T-cell (primary cell): ENCODE results near the gene SP7. TPM values are rescaled to one million over a fixed set of nuclear protein-coding genes. Genes with fewer than 3 reads are reported as not detected.

Experiments
- ATAC-seq, 4 experiments: fragments of 200-7000 bp in 3 of 4; fragments of 150-1000 bp in 1 of 4; cut with Tn5 transposase; replicated peaks in 1 of 4; 1 replicate in 3 of 4; 2 replicates in 1 of 4; pipeline ENCODE4 v1.10.0; 2021; ENCODE audit warnings: moderate library complexity in 3 of 4, mild to moderate bottlenecking in 2 of 4, moderate number of reproducible peaks in 1 of 4
- CTCF ChIA-PET, 2 donors: fragments of 300-600 bp; sonication (Branson Sonifier 250); formaldehyde crosslinking; loops; one replicate each; lab custom pipeline; 2022; ENCODE audit warnings: antibody characterized with exemption in 2 of 2; lab: Charles Lee
- POLR2A ChIA-PET, 2 donors: fragments of 300-600 bp; sonication (Branson Sonifier 250); formaldehyde crosslinking; loops; one replicate each; lab custom pipeline; 2022; ENCODE audit warnings: antibody characterized with exemption in 2 of 2; lab: Charles Lee
- DNase-seq, 35 experiments: peaks; one replicate each; pipeline versions ENCODE4 v3.0.0 to v3.0.0-alpha.2; 2013 to 2023
- H3K27ac ChIP-seq: one replicate; pipeline ENCODE4 v1.5.1; 2013; ENCODE audit warnings: low read length
- H3K27me3 ChIP-seq, 2 experiments: replicated peaks in 1 of 2; 1 replicate in 1 of 2; 2 replicates in 1 of 2; pipeline versions ENCODE4 v1.6.1 to v1.7.0; 2013; ENCODE audit warnings: low read length in 1 of 2, mixed read lengths in 1 of 2; ENCODE audit not compliant: control insufficient read depth in 2 of 2, insufficient read depth in 2 of 2; ENCODE audit errors: extremely low read depth in 1 of 2
- H3K36me3 ChIP-seq, 2 donors: 1 replicate in 1 of 2; 2 replicates in 1 of 2; pipeline versions ENCODE4 v1.6.1 to v1.7.0; 2013; ENCODE audit warnings: low read length in 1 of 2; ENCODE audit not compliant: control insufficient read depth in 2 of 2, insufficient read depth in 1 of 2; ENCODE audit errors: extremely low read depth in 1 of 2
- H3K4me1 ChIP-seq, 2 experiments: 1 replicate in 1 of 2; 2 replicates in 1 of 2; pipeline versions ENCODE4 v1.6.1 to v1.7.0; 2013; ENCODE audit warnings: low read length in 2 of 2, mixed read lengths in 1 of 2; ENCODE audit not compliant: insufficient read depth in 2 of 2, control insufficient read depth in 1 of 2; ENCODE audit errors: extremely low read depth in 1 of 2
- H3K4me3 ChIP-seq, 2 donors: 1 replicate in 1 of 2; 2 replicates in 1 of 2; pipeline versions ENCODE4 v1.5.1 to v1.7.0; 2013; ENCODE audit warnings: mild to moderate bottlenecking in 2 of 2, low read length in 1 of 2, moderate library complexity in 1 of 2; ENCODE audit not compliant: control insufficient read depth in 1 of 2; ENCODE audit errors: extremely low read depth in 1 of 2
- H3K9me3 ChIP-seq: 2 replicates; pipeline ENCODE4 v1.7.0; 2013
- H3K27ac Mint-ChIP-seq, 2 donors: one replicate each; pipeline ENCODE4 v1.8.0; 2020 to 2021; ENCODE audit warnings: mild to moderate bottlenecking in 2 of 2, mixed read lengths in 2 of 2
- H3K27me3 Mint-ChIP-seq, 2 donors: one replicate each; pipeline ENCODE4 v1.8.0; 2021 to 2022; ENCODE audit warnings: mixed read lengths in 2 of 2
- H3K36me3 Mint-ChIP-seq: one replicate; pipeline ENCODE4 v1.8.0; 2021; ENCODE audit warnings: mixed read lengths
- H3K4me1 Mint-ChIP-seq, 3 donors: one replicate each; pipeline ENCODE4 v1.8.0; 2020 to 2022; ENCODE audit warnings: mixed read lengths in 3 of 3, mild to moderate bottlenecking in 1 of 3
- H3K4me3 Mint-ChIP-seq, 3 donors: one replicate each; pipeline ENCODE4 v1.8.0; 2020 to 2022; ENCODE audit warnings: mild to moderate bottlenecking in 3 of 3, mixed read lengths in 3 of 3, moderate library complexity in 3 of 3
- H3K9me3 Mint-ChIP-seq, 3 donors: one replicate each; pipeline ENCODE4 v1.8.0; 2020 to 2022; ENCODE audit warnings: mixed read lengths in 3 of 3
- WGBS: methylation state at CpG from one replicate; pipeline ENCODE4 v1.1.5; 2013; ENCODE audit warnings: missing lambda C conversion rate; ENCODE audit not compliant: insufficient coverage; 5-methylcytosine and 5-hydroxymethylcytosine counted together
- total RNA-seq, 35 experiments: library from RNA in 6 of 35; stranded (reverse) in 6 of 35; fragments of 120-200 nt in 1 of 35; gene quantifications; one replicate each; pipeline versions ENCODE4 v1.2.1 to v1.2.4 and lab custom pipeline; 2013 to 2026

Gene SP7
- total RNA-seq, 5 donors from 2014 or later (not counting 1 experiment from before 2014, with no cell fraction given), result 0.12 TPM; not detected in 4

GRCh38 chr12:53352331-53353256, 16.4 kb upstream of the SP7 start:
- ChIA-PET POLR2A (interaction anchor here (0.5 to 1.0 kb wide), 3 partner anchors 31 to 159 kb away, joined by 3 to 4 read pairs (median 3); no protein-coding TSS in a partner anchor), CTCF (interaction anchor here (0.5 to 3.6 kb wide), 35 partner anchors 8 to 298 kb away, joined by 3 to 54 read pairs (median 4); partner anchors contain the start of genes SP1 (in 2 of the 2), AAAS (in 1 of the 2), NPFF (in 1 of the 2) and PFDN5 (in 1 of the 2))
- Histone ChIP-seq H3K27me3 (no peaks in the 10 kb centered on the region), H3K27ac (no peak overlapping the region), H3K4me3 (no peak overlapping the region), H3K4me1 (peaks cover 0 to 6% of the 10 kb centered on the region in 2 experiments), H3K36me3 (no peaks in the 10 kb centered on the region), H3K9me3 (no peaks in the 10 kb centered on the region)
- peak; percentile 60 to 95 (median 78) for DNase-seq
- Mint-ChIP-seq H3K9me3 (no peaks in the 10 kb centered on the region), H3K4me1 (peaks cover 6 to 7% (median 6%) of the 10 kb centered on the region in 3 donors), H3K27me3 (no peaks in the 10 kb centered on the region), H3K36me3 (no peaks in the 10 kb centered on the region), H3K4me3 (no peak overlapping the region), H3K27ac (peak overlapping the region in 1 of 2 donors; percentile 47)
- peak; percentile 95 to 99 (median 98) for ATAC-seq
- WGBS, result 74% methylated on average over 14 of the region's 21 CpGs

GRCh38 chr12:53347905-53348304, 11.8 kb upstream of the SP7 start:
- H3K27me3 ChIP-seq, result no peaks in the 10 kb centered on the region
- no CpG with 5 or more reads among the region's 4 CpGs for WGBS
- H3K27ac Mint-ChIP-seq, result no peak overlapping the region
- no peak overlapping the region for H3K4me3 Mint-ChIP-seq
- peaks cover 25 to 27% (median 26%) of the 10 kb centered on the region in 3 donors for H3K4me1 Mint-ChIP-seq
- H3K36me3 ChIP-seq, result no peaks in the 10 kb centered on the region
- H3K9me3 ChIP-seq, result no peaks in the 10 kb centered on the region
- ChIA-PET POLR2A (interaction anchor here in 1 of 2 donors (0.6 to 0.7 kb wide), 3 partner anchors 87 to 266 kb away, joined by 3 to 4 read pairs (median 4); no protein-coding TSS in a partner anchor), CTCF (interaction anchor here (0.5 to 1.2 kb wide), 5 partner anchors 19 to 139 kb away, joined by 3 to 5 read pairs (median 3); partner anchors contain the start of gene AAAS (in 1 of the 2))
- H3K36me3 Mint-ChIP-seq, result no peaks in the 10 kb centered on the region
- DNase-seq (no peak), ATAC-seq (no peak)
- no peaks in the 10 kb centered on the region for H3K27me3 Mint-ChIP-seq
- no peaks in the 10 kb centered on the region for H3K9me3 Mint-ChIP-seq
- no peak overlapping the region for H3K4me3 ChIP-seq
- H3K27ac ChIP-seq, result no peak overlapping the region
- peaks cover 6 to 22% of the 10 kb centered on the region in 2 experiments for H3K4me1 ChIP-seq

- no peak for DNase-seq
- Mint-ChIP-seq H3K27ac (no peak overlapping the region), H3K4me1 (peaks cover 19 to 21% (median 20%) of the 10 kb centered on the region in 3 donors), H3K36me3 (no peaks in the 10 kb centered on the region), H3K9me3 (no peaks in the 10 kb centered on the region), H3K4me3 (no peak overlapping the region), H3K27me3 (peaks cover 0 to 3% of the 10 kb centered on the region in 2 donors)
- CTCF ChIA-PET, result interaction anchor here in 1 of 2 donors (2.5 kb wide), 1 partner anchor 23 kb away, joined by 26 read pairs; no protein-coding TSS in a partner anchor
- WGBS, result 100% methylated on average over 1 of the region's 1 CpG
- H3K4me1 ChIP-seq, result peaks cover 6 to 15% of the 10 kb centered on the region in 2 experiments
- no peaks in the 10 kb centered on the region for H3K27me3 ChIP-seq
- H3K27ac ChIP-seq, result no peak overlapping the region
- no peaks in the 10 kb centered on the region for H3K36me3 ChIP-seq
- ATAC-seq, result no peak
- POLR2A ChIA-PET, result no interaction called here
- no peaks in the 10 kb centered on the region for H3K9me3 ChIP-seq
- H3K4me3 ChIP-seq, result no peak overlapping the region
Measured at GRCh38 chr12:53346491-53346890, 10.3 kb upstream of the SP7 start.

GRCh38 chr12:53345486-53346188, 9.5 kb upstream of the SP7 start:
- Histone ChIP-seq H3K27ac (peak overlapping the region; percentile 28), H3K27me3 (no peaks in the 10 kb centered on the region), H3K4me1 (peaks cover 6 to 15% of the 10 kb centered on the region in 2 experiments), H3K4me3 (peak overlapping the region in 1 of 2 donors; percentile 61), H3K36me3 (no peaks in the 10 kb centered on the region), H3K9me3 (no peaks in the 10 kb centered on the region)
- Mint-ChIP-seq H3K4me1 (peaks cover 19 to 21% (median 20%) of the 10 kb centered on the region in 3 donors), H3K27ac (peak overlapping the region in 1 of 2 donors; percentile 92), H3K4me3 (peak overlapping the region; percentile 91 to 97 (median 91)), H3K27me3 (peaks cover 0 to 3% of the 10 kb centered on the region in 2 donors), H3K9me3 (no peaks in the 10 kb centered on the region), H3K36me3 (no peaks in the 10 kb centered on the region)
- ChIA-PET CTCF (interaction anchor here (0.6 to 2.7 kb wide), 14 partner anchors 10 to 307 kb away, joined by 3 to 26 read pairs (median 5); partner anchors contain the start of genes AAAS (in 2 of the 2), PFDN5 (in 1 of the 2), SP1 (in 1 of the 2) and SP7 (in 1 of the 2)), POLR2A (interaction anchor here in 1 of 2 donors (0.6 kb wide), 1 partner anchor 93 kb away, joined by 9 read pairs; no protein-coding TSS in a partner anchor)
- ATAC-seq, result peak in 2 of 4 experiments; percentile 3 to 10
- 86% methylated on average over 1 of the region's 10 CpGs for WGBS
- no peak for DNase-seq

DNA sequence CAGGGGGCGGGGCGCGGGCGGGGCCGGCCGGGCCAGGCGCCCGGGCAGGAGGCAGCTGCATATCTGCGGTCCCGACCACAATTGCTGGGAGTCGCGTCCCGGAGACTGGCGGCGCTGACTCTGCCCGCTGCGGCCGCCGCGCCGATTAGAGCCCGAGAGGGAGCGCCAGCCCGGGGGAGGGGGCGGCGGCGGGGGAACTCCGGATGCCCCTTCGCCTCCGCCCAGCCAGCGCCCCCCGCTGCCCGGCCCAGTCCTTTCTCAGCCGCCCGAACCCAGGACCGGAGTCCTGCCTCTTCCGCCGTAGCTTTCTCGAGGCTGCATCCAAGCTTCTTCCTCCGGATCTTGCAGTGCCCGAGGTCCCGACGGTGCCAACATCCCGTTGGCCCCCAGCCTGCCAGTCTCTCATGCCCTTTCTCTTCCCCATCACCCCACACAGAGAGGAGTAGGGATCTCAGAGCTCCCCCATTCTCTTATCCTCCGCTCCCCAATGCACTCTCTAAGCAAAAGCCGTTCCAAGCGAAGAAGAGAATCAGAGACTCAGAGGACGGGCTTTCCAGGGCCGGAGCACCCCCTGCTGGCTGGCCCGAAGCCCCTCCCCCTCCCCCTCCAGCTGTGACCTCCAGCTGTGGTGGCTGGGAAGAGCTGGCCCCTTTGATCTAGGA, 8.8 kb upstream of the SP7 start:
- Mint-ChIP-seq H3K4me1 (peaks cover 19 to 21% (median 20%) of the 10 kb centered on the region in 3 donors), H3K27ac (peak overlapping the region; percentile 87 to 92), H3K36me3 (no peaks in the 10 kb centered on the region), H3K9me3 (no peaks in the 10 kb centered on the region), H3K27me3 (peaks cover 0 to 3% of the 10 kb centered on the region in 2 donors), H3K4me3 (peak overlapping the region; percentile 91 to 97 (median 91))
- ChIA-PET CTCF (interaction anchor here (0.5 to 2.7 kb wide), 17 partner anchors 8 to 307 kb away, joined by 3 to 26 read pairs (median 5); partner anchors contain the start of genes AAAS (in 2 of the 2), ESPL1 (in 1 of the 2), PFDN5 (in 1 of the 2) and SP1 (in 1 of the 2)), POLR2A (interaction anchor here (0.5 to 1.0 kb wide), 3 partner anchors 12 to 35 kb away, joined by 3 to 5 read pairs (median 5); partner anchors contain the start of gene SP1 (in 1 of the 2))
- ATAC-seq (peak; percentile 74 to 84 (median 84)), DNase-seq (peak; percentile 27 to 82 (median 56))
- Histone ChIP-seq H3K9me3 (no peaks in the 10 kb centered on the region), H3K4me1 (peaks cover 6 to 15% of the 10 kb centered on the region in 2 experiments), H3K27ac (peak overlapping the region; percentile 28), H3K27me3 (peaks cover 0 to 5% of the 10 kb centered on the region in 2 experiments), H3K36me3 (no peaks in the 10 kb centered on the region), H3K4me3 (peak overlapping the region; percentile 55 to 61)
- WGBS, result 0% methylated on average over 45 of the region's 50 CpGs
